LNCaP clone FGC (cell line): Measurements from ENCODE around the gene MID1.

ENCODE experiments used
- DNase-seq: peaks from one replicate; pipeline ENCODE4 v3.0.0-alpha.2; 2011; ENCODE audit warnings: low read depth
- H3K4me3 ChIP-seq: 2 replicates; pipeline ENCODE4 v1.5.1; 2011; ENCODE audit warnings: mild to moderate bottlenecking, low read depth, low read length, control low read depth
- TF ChIP-seq, protein P1 (sequence below): IDR thresholded peaks from 2 replicates; pipeline ENCODE4 v1.5.1; 2012; ENCODE audit warnings: mild to moderate bottlenecking; ENCODE audit not compliant: control insufficient read depth, insufficient read depth; ENCODE audit errors: extremely low read depth

MID1 gene

DNA sequence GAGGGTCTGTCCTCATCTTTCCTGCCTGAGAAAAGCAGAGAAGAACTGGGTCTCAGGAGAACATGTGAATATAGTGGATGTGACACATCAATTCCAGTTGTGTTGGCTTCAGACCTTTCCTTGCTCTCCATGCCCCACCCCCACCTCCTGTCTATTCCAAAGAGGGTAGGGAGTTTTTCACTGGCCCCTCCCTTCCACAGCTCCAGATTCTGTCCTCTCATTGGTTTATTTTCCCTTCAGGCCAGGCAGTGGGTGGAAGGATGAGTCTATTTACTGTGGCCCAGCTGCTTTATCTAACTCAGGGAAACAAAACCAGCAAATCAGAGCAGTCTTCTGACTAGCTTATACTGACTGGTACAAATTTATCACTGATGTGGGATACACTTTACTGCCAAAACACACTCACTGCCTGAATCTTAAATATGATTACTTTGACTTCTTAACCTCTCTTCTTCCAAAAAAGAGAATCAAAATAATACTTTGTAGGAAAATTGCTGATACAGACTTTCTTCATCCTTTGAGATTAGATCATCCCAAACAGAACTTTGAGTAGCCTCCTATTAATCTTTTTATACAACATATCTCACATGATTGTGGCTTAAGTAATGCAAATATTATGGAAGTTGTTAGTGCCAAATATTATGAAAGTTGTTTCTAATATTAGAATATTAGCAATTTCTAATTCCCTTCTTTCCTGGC is 221.2 kb downstream of the MID1 start:
- no peak for DNase-seq
- TF ChIP-seq, protein P1, sequence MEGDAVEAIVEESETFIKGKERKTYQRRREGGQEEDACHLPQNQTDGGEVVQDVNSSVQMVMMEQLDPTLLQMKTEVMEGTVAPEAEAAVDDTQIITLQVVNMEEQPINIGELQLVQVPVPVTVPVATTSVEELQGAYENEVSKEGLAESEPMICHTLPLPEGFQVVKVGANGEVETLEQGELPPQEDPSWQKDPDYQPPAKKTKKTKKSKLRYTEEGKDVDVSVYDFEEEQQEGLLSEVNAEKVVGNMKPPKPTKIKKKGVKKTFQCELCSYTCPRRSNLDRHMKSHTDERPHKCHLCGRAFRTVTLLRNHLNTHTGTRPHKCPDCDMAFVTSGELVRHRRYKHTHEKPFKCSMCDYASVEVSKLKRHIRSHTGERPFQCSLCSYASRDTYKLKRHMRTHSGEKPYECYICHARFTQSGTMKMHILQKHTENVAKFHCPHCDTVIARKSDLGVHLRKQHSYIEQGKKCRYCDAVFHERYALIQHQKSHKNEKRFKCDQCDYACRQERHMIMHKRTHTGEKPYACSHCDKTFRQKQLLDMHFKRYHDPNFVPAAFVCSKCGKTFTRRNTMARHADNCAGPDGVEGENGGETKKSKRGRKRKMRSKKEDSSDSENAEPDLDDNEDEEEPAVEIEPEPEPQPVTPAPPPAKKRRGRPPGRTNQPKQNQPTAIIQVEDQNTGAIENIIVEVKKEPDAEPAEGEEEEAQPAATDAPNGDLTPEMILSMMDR = no peak
- no peak overlapping the region for H3K4me3 ChIP-seq

DNA sequence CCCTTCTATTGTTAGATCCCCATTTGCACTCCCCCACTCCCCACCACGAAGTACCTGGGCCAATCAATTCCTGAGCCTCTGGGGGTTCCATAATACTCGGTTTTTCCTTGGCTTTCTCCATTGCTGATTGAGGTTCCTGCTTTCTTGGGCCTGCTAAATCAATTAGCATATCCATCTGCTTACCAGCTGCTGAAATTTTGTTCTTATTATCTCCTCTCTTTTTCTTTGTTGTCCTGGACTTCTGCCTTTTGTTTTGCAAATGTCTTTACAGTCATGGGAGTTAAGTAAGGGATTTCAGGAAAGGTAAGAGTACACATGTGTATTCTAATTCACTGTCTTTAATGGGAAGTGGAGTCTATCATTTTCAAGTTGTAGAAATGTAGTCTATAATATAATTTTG is 222.2 kb downstream of the MID1 start:
- TF ChIP-seq, protein P1 = no peak
- H3K4me3 ChIP-seq = no peak overlapping the region
- DNase-seq = no peak

DNA sequence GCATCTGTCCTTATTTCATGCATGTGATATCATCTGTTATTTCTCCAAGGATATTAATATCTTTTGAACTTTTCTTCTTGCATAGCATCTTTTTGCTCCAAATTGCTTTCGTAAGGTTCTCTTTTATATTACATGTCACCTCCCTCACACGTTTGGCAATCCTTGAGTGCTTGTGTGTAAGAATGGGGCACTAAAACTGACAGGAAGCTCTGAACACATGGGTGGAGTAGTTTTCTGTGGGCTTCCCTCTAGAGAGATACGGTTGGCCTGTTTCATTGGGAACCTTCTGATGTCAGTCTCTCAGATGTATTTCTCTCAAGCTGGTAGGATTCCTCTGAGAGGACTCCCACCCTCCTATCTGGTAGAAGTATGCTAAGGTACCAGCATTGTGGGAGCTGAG is 223.0 kb downstream of the MID1 start:
- TF ChIP-seq, protein P1 = no peak
- no peak for DNase-seq
- H3K4me3 ChIP-seq = no peak overlapping the region

DNA sequence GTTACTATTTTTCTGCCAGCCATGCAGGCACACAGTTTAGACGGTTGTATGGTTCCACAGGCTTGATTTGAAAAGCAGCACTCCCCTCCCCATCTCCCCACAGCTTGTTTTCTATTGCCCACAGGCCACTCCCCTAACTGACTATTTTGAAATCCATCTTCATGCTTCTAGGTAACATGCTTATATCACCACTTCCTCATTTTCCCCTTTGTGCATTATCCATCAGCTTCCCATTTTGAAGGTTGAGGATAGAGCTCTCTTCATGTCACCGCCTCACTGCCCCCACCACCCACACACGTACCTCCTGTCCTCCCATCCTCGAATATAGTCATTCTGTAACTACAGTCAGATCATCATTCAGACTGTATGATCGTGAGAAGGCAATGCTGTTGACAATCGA is 224.7 kb downstream of the MID1 start:
- DNase-seq = no peak
- H3K4me3 ChIP-seq = no peak overlapping the region
- TF ChIP-seq, protein P1 = no peak
